Amygdala (tissue), 56 donors: Measurements from ENCODE around the gene PHF13.

Experiments used
- DNase-seq, 56 donors: peaks; one replicate each; lab custom pipeline; 2025; lab: John Stamatoyannopoulos, UW

The PHF13 gene

DNA sequence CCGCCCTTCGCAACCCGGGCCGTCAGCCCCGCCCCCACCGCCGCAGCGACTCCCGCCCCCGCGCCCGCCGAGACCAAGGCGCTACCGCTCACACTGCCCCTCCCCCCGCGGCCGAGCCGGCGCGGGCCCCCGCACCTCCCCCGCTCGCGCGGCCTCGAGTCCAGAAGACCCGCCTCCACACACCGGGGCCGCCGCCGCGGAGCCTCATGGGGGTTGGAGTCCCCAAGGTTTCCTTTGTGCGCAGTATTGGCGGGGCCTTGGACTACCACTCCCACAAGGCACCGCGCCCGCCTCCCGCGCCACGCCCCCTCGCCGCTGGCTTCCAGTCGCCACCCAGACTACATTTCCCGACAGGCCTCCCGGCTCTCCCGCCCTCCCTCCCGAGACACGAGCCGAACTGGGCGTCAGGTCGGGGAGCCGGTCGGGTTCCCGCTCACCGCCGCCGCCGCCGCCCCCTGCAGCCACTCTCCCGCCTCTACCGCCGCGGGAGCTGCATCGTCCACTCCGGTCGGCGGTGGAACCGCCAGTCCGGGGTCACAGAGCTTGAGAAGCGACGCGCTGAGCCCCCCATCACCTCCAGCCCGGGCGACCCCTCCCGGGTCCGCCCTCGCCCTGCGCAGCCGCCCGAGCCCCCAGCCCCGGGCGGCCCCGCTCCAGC lies at the start of gene PHF13:
Gene PHF13, plus strand, starts transcription at position 371 of the 658 bp plus-strand sequence. CDS start 336 bp downstream, outside the sequence.
- peak; percentile 84 to 100 (median 99) for DNase-seq

DNA sequence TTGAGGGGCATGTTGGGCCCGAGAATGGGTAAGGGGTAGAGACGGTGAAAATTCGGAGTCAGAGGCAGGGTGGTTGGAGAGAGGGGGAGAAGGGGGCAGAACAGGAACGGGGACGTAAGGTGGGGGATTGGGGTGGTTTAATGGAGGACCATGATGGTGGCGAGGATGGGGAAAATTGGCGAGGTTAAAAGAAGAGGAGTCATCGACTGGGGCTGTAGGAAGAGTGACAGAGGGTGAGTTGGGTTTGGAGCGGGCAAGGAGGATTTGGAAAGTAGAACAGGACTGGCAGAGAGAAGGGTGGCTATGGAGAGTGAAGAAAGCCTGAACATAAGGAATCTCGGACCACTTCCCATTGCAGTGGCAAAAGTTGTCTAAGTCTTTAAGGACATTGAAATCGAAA lies 44.5 kb upstream of the PHF13 start:
- DNase-seq: no peak

DNA sequence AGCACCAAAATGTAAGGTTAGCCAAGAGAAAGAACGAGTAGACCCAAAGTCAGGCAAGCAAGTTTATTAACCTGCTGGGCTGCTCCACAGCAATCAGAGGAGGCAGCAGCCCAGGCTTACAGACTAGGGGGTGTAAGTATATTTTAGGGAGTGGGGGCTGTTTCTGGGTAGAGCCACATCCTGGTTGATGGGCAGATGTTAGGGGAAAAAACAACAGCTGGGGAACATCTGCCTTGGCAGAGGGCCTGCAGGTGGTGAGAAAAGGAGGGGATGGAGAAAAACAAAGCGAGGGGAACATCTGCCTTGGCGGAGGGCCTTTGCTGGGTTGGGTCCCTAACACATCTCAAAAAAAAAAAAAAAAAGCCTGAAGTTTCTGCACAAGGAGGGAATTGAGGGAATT lies 43.4 kb upstream of the PHF13 start:
- DNase-seq: no peak

GRCh38 chr1:6570987-6571386 lies 42.5 kb upstream of the PHF13 start:
- no peak for DNase-seq

GRCh38 chr1:6572653-6573383 lies 40.7 kb upstream of the PHF13 start:
- no peak for DNase-seq

GRCh38 chr1:6574025-6574620 lies 39.4 kb upstream of the PHF13 start:
- no peak for DNase-seq

- DNase-seq: no peak
These were observed 38.7 kb upstream of the PHF13 start for GRCh38 chr1:6574818-6575217.

- DNase-seq: peak in 1 of 56 donors; percentile 17
These were observed 35.6 kb upstream of the PHF13 start for GRCh38 chr1:6577831-6578525.

GRCh38 chr1:6578624-6579373 lies 34.7 kb upstream of the PHF13 start:
- DNase-seq: no peak

GRCh38 chr1:6579374-6580118 lies 34.0 kb upstream of the PHF13 start, which contains the start of gene ZBTB48:
TSS of gene ZBTB48 (plus strand) at chr1:6579994. CDS start at chr1:6580610, 616 bp downstream.
- peak; percentile 30 to 100 (median 97) for DNase-seq

GRCh38 chr1:6580119-6580592 lies 33.4 kb upstream of the PHF13 start:
- DNase-seq: no peak

GRCh38 chr1:6580593-6581409 lies 32.7 kb upstream of the PHF13 start:
- DNase-seq: peak in 1 of 56 donors; percentile 22

GRCh38 chr1:6581561-6582305 lies 31.8 kb upstream of the PHF13 start:
- no peak for DNase-seq

DNA sequence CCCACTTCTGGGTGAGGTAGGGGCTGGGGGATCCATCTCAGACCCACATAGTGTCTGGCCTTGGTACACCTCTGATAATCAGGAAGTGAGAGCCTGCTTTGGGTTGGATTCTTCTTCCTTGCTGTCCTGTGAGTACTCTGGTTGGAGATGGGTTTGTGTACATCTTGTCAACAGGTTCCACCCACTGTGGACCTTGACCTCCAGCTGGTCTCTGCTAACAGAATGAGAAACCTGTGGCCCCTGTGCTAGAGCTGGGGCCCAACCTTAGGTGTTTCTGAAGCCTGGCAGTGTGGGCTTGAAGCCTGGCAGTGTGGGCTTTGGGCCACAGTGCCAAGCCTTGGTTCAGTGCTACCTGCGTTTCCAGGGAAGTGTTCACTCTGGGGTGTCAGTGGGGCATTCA lies 31.2 kb upstream of the PHF13 start:
- DNase-seq: no peak

- no peak for DNase-seq
These were observed 29.1 kb upstream of the PHF13 start for GRCh38 chr1:6584126-6585080.

- DNase-seq: no peak
These were observed 28.3 kb upstream of the PHF13 start for GRCh38 chr1:6585081-6585722.
